GM19438 (cell line): ENCODE data around the gene EPHA6.
"Not testable (repeated sequence)": the region's sequence is repeated elsewhere in the genome, so short reads cannot be mapped to it uniquely, and the experiment has no call there.

Experiments used
- ATAC-seq: cut with Tn5 transposase; IDR thresholded peaks from one replicate; pipeline ENCODE4 v1.9.1; 2021; ENCODE audit warnings: low read depth; ENCODE audit not compliant: unreplicated experiment

EPHA6 gene

DNA sequence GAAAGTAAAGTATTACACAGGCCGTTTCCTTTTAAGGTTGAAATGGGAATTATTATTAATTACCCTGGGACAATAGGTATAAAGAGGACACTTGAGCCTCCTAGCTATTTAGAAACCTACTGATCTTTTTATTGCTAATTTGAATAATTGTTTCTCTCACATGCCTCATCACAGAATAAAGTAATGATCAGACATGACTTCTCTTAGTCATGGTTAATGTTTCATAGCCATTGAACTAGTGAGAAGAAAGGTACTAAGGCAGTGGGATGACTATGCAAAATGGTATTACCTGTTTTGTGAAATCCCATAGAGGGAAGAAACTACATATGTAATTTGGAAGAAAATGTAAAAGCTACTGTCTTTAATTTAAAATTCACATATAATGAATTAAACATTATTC is 85.6 kb downstream of the EPHA6 start:
- no peak for ATAC-seq

GRCh38 chr3:96900566-96900965 is 86.2 kb downstream of the EPHA6 start:
- ATAC-seq, result no peak

- no peak for ATAC-seq
Measured at GRCh38 chr3:96915445-96915844, 101.1 kb downstream of the EPHA6 start.

DNA sequence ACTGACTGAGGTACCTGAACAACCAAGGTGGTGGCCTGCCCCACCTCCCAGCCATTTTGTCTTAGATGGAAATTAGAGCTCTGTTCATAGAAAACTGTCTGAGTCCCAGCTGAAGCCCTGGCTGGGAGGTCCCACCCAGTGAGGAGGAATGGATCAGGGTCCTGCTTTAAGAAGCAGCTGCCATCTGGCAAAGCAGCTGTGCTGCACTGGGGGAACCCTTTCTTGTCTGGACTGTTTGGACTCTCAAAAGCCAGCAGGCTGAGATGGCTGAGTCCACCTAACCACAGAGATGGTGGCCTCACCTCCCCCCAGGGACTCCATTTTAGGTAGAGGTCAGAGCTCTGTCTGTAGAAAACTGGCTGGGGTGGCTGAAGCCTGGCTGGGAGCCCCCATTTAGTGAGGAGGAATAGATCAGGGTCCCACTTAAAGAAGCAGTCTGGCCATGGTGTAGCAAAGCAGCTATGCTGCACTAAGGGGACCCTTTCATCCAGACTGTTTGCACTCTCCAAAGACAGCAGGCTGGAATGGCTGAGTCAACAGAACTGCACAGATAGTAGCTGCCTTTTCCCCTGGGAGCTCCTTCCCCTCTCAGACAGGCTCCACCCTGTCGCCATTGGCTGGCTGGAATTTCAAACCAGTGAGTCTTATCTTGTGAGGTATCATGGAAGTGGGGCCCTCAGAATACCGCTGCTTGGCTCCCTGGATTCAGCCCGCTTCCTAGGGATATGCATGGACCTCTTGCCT is 116.9 kb downstream of the EPHA6 start:
- ATAC-seq, result no peak

- not testable (repeated sequence) for ATAC-seq
Measured at GRCh38 chr3:96942131-96942530, 127.7 kb downstream of the EPHA6 start.

DNA sequence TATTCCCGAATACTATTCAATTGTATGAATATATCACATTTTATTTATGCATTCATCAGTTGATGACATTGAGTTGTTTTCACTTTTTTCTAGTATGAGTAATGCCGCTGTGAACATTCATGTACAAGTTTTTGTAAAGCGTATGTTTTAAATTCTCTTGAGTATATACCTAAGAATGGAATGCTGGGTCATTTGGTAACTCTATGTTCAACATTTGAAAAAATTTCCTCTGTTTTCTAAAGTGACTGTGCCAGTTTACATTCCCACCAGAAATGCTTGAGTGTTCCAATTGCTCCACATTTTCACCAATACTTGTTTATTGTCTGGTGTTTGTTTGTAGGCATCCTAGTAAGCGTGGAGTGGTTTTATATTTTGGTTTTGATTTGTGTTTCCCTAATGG is 144.5 kb downstream of the EPHA6 start:
- ATAC-seq, result no peak

- no peak for ATAC-seq
Measured at GRCh38 chr3:96959474-96959873, 145.1 kb downstream of the EPHA6 start.

DNA sequence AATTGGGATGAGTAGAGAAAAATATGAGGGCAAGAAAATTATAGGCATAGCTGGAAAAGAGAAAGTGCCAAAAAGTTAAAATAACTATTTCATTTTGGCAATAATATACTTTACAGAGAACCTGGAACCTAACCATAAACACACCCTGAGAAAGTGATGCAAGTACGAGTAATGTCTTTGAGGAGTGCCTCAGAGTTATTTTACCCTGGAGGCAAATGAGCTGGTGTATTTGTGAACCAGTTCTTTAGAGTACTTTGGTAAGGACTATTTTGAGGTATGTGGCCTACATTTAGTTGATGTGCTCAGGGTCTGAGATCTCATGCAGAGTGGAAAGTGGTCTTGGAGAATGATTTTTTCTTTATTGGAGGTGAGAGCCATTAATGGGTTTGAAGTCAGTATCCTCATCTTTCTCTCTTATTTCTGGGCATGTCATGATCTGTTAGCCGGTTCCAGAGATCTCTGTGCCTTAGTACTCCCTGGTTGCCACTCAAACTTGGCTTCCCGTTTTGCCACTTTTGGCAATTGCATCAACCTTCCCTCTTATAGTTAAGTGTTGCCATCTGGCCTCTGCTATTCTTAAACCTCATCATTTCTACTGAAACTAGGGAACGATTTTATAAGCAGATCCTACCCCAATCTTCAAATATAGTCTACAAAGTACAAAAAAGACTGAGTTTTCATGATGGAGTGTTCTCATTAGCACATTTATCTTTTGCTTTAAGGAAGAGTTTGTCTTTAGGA is 145.7 kb downstream of the EPHA6 start:
- no peak for ATAC-seq

DNA sequence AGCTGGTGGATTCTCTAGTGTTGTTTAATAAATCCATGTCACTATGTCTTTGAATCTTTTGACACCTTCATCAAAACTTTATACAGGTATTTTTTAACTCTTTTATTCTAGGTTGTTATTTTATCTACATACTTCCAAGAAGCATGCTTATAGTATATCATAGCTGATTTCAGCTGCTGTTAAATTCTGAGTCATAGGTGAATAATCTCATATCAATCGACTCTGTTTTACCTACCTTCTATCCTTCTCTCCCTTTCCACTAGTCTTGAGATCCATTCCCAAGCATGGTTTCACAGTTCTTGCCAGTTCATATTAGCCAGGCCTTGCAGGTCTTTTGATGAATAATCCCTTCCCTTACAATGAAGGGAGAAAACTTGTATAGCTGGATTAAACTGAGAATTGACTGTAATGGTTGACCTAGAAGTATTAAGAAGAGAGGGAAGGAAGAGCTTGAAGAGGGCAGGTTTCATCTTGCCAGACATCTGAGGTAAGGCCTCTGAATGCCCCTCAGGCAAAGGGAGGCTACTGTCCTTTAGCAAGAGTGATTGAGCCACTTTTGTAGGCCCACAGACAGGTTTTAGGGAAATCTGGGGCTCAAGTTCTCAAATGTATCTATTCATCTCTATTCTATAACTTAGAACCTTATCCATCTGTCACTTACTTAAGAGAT is 146.4 kb downstream of the EPHA6 start:
- no peak for ATAC-seq

GRCh38 chr3:96961576-96961975 is 147.2 kb downstream of the EPHA6 start:
- ATAC-seq, result no peak

DNA sequence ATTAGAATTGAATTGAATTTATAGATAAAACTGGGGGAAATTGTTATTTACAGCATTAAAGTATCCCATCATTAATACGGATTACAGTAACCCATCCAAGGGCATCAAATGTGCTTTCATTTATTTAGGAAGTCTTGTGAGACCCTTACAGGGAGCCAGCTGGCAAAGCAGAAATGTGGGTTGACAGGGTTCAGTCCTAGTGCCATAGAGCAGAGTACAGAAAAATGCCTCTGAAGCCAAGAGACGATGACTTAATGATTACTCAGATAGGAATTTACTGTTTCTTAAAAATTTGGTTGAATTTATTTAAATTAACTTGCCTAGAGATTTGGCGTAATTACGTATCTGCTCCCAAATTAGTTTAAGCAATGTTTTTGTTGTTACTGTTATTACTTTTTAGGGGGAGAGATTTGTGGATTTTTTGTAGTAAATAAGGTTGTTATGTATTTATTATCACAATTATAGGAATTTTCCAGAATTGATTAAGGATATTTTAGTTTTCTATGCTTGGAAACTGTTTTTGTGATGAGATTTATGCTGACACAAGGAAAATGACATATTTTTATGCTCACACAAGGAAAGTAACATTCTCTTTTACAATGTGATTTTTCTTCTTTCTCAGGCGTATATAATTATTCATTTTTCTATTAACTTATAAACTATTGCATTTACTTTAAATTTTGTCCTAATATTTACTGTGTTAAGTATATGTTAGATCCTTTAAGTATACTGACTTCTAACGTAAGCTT is 152.0 kb downstream of the EPHA6 start:
- ATAC-seq, result no peak

GRCh38 chr3:96970211-96970610 is 155.8 kb downstream of the EPHA6 start:
- ATAC-seq, result no peak

DNA sequence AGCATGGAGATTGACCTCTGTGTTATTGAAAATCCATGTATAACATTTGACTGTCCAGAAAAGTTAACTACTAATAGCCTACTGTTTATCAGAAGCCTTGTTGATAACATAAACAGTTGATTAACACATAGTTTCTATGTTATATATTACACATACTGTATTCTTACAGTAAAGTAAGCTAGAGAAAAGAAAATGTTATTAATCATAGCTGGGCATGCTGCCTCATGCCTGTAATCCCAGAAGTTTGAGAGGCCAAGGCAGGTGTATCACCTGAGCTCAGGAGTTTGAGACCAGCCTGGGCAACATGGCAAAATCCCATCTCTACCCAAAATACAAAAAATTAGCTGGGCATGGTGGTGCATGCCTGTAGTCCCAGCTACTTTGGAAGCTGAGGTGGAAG is 163.3 kb downstream of the EPHA6 start:
- ATAC-seq, result no peak

GRCh38 chr3:96983716-96984115 is 169.3 kb downstream of the EPHA6 start:
- ATAC-seq, result not testable (repeated sequence)

- ATAC-seq, result no peak
Measured at GRCh38 chr3:96986241-96986640, 171.8 kb downstream of the EPHA6 start.

- no peak for ATAC-seq
Measured at GRCh38 chr3:96991231-96991630, 176.8 kb downstream of the EPHA6 start.

- no peak for ATAC-seq
Measured at GRCh38 chr3:96991800-96992365, 177.5 kb downstream of the EPHA6 start.

GRCh38 chr3:96994988-96995387 is 180.6 kb downstream of the EPHA6 start:
- no peak for ATAC-seq

DNA sequence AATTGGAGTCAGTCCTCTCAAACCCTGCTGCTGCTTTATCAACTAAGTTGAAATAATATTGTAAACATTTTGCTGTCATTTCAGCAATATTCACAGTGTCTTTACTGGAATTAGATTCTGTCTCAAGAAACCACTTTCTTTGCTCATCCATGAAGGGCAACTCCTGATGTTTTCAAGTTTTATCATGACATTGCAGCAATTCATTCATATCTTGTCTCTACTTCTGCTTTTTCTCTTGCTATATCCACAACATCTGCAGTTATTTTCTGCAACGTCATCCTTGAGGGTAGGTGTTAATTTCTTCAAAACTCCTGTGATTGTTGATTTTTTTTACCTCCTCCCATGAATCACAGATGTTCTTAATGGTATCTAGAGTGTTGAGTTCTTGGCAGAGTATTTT is 181.6 kb downstream of the EPHA6 start:
- no peak for ATAC-seq

GRCh38 chr3:97001611-97002010 is 187.2 kb downstream of the EPHA6 start:
- no peak for ATAC-seq
